Measurements from ENCODE around the gene SEC24C.
"Not testable (repeated sequence)": the region's sequence is repeated elsewhere in the genome, so short reads cannot be mapped to it uniquely, and the experiment has no call there.

The SEC24C gene

DNA sequence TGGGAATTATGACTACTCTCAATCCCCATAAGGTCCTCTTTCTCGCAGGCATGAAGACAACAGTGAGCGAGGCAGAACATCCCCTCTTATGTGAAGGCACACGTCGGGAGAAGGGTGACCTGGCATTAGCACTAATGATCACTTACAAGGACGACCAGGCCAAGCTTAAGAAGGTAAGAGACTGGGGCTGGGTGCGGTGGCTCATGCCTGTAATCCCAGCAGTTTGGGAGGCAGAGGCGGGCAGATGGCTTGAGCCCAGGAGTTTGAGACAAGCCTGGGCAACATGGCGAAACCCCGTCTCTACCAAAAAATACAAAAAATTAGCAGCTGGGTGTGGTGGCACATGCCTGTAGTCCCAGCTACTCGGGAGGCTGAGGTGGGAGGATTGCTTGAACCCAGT is 51.3 kb downstream of the SEC24C start:
- not testable (repeated sequence) for DNase-seq

DNA sequence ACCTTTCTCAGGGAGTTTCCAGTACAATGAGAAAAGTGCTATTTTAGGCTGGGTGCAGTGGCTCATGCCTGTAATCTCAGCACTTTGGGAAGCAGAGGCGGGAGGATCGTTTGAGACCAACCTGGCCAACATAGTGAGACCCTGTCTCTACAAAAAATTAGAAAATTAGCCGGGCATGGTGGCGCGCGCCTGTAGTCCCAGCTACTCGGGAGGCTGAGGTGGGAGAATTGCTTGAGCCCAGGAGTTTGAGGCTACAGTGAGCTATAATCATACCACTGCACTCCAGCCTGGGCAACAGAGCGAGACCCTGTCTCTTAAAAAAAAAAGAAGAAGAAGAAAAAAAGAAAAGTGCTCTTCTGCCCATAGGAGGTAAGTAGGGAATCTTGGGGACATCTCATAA is 51.9 kb downstream of the SEC24C start:
- DNase-seq = not testable (repeated sequence)

DNA sequence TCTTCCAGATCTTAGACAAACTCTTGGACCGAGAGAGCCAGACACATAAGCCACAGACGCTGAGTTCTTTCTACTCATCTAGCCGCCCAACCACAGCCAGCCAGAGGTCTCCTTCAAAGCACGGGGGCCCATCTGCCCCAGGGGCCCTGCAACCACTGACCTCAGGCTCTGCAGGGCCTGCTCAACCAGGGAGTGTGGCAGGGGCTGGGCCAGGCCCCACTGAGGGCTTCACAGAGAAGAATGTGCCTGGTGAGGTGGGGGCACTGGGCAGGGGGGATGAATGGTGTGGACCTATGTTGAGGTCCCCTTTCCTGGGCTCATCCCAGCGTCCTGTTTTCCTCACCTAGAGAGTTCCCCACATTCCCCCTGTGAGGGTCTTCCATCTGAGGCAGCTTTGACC is 52.6 kb downstream of the SEC24C start:
- DNase-seq = no peak

DNA sequence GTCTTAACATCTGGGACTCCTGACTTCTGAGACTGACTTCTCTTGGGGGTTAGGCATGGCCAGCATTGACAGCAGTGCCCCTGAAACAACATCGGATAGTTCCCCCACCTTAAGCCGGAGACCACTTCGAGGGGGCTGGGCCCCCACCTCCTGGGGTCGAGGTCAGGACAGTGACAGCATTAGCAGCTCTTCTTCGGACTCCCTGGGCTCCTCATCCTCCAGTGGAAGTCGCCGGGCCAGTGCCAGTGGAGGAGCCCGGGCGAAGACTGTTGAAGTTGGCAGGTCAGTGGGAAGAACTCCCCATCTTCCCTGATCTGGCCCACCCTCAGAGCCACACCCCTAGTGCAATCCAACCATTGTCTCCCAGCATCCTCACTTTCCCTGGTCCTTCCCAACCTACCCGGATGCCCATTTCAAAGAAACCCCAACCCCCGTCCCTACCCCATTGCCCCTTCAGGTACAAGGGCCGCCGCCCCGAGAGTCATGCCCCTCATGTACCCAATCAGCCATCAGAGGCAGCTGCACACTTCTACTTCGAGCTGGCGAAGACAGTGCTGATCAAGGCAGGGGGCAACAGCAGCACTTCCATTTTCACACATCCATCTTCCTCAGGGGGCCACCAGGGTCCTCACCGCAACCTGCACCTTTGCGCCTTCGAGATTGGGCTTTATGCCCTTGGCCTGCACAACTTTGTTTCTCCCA is 53.3 kb downstream of the SEC24C start:
- no peak for DNase-seq

DNA sequence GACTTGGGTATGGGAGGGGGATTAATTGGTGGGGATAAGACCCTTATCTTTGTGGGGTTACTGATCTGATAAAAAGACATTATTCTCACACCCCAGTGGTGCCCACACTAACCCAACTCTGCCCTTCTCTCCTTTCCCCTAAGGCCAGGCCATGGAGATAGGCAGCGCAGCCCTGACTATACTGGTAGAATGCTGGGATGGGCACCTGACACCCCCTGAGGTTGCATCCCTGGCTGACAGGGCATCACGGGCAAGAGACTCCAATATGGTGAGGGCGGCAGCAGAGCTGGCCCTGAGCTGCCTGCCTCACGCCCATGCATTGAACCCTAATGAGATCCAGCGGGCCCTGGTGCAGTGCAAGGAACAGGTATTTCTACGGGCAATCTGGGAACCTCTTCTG is 53.9 kb downstream of the SEC24C start:
- no peak for DNase-seq

DNA sequence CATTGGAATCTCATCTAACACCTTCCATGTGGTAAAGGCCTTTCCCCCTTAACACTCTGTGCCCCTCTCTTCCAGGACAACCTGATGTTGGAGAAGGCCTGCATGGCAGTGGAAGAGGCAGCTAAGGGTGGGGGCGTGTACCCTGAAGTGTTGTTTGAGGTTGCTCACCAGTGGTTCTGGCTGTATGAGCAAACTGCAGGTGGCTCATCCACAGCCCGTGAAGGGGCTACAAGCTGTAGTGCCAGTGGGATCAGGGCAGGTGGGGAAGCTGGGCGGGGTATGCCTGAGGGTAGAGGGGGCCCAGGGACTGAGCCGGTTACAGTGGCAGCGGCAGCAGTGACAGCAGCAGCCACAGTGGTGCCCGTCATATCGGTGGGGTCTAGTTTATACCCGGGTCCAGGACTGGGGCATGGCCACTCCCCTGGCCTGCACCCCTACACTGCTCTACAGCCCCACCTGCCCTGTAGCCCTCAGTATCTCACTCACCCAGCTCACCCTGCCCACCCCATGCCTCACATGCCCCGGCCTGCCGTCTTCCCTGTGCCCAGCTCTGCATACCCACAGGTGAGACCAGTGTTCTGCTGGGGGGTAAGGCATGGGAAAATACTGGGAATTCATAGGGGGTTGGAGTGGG is 54.9 kb downstream of the SEC24C start:
- no peak for DNase-seq

DNA sequence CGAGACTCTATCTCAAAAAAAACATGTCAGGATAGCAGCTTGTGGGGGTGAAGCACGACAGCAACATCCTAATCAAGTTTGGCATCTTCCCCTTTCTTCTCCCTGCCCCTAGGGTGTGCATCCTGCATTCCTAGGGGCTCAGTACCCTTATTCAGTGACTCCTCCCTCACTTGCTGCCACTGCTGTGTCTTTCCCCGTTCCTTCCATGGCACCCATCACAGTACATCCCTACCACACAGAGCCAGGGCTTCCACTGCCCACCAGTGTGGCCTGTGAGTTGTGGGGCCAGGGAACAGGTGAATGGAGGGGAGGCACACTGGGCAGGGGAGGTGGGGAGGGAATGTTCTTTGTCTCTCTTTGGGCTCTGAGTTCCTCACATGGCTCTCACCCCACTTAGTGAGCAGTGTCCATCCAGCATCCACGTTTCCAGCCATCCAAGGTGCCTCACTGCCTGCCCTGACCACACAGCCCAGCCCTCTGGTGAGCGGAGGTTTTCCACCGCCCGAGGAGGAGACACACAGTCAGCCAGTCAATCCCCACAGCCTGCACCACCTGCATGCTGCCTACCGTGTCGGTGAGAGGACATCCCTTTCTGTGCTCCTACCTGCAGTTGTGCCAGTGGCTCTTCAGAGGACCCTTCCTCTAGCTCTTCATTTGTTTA is 55.9 kb downstream of the SEC24C start:
- no peak for DNase-seq

DNA sequence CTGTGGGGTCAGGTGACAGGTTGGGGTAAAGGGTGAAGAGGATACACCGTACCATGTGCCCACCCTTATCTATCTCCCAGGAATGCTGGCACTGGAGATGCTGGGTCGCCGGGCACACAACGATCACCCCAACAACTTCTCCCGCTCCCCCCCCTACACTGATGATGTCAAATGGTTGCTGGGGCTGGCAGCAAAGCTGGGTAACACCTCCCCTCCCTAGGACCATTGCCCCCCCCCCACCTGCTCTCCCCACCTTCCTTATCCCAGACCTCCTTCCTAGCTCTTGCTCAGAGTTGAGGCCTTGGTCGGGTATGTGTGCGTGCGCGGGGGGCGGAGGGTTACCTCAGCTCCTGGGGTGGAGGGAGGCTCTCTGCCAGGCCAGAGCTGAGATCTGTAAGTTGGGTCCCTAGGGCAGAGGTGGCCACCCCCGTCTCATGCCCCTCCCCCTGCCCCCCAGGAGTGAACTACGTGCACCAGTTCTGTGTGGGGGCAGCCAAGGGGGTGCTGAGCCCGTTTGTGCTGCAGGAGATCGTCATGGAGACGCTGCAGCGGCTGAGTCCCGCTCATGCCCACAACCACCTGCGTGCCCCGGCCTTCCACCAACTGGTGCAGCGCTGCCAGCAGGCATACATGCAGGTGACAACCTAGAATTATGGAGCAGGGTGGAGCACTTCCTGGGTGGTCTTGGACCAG is 56.5 kb downstream of the SEC24C start:
- DNase-seq = no peak

DNA sequence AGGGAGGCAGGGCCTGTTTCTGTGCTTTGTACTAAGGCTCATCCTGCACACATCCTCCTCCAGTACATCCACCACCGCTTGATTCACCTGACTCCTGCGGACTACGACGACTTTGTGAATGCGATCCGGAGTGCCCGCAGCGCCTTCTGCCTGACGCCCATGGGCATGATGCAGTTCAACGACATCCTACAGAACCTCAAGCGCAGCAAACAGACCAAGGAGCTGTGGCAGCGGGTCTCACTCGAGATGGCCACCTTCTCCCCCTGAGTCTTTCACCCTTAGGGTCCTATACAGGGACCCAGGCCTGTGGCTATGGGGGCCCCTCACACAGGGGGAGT is 57.0 kb downstream of the SEC24C start:
- no peak for DNase-seq

DNA sequence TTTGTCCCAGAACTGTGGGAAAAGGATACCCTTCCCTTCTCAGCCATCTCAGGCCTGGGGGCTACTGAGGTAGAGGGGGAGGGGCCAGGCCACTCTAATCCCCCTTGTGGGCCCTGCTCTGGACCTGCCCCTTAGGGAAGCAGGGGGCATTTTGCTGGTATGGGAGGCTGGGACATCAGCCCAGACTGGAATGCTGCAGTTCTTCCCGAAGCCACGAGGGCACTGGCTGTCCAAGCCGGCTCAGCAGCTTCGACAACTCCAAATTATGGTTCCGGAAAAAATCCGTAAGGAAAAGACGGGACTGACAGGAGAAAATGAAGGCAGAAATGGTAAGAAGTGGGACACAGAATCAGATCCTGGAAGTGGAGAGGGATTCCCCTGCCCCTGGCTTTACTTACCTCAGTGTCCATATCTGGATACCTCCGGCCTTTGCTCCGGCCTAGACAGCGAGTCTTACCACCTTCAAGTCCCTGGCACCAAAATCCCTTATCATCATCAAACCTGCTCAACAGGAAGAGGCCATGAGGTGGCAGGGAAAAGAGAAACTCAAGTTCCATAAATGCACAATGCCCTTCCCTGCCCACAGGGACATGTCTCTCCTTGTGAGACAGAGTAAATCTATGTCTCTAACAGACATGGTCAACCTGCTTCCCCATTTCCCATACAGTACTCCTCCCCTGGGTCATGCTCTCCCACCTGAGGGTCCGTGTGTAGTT is 58.3 kb downstream of the SEC24C start:
- no peak for DNase-seq

DNA sequence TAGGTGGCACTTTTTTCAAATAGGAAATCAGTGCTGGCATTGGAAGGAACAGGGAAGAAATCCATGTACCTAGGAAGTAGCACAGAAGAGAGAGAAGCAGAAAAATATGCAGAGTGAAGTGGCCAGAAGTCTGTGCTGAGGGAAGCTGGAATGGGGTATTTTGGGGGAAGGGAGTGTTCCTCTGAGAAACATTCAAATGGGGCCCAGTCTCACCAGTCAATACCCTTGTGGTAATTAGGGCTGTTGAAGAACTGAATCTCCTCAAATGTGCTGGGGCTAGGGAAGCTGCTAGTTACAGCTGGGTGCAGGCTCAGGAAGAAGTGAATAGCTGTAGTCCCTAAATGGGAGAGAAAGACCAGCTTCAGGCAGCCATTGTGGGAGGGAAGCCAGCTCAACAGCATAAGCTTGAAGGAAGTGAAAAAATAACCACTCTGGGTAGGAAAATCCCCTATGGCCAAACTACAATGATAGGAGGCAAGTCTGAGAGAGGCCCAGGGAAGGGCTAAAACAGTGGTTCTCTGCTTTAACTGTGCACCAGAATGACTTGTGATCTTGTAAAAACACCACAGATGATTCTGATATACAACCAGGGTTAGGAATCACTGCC is 59.6 kb downstream of the SEC24C start:
- DNase-seq = no peak

DNA sequence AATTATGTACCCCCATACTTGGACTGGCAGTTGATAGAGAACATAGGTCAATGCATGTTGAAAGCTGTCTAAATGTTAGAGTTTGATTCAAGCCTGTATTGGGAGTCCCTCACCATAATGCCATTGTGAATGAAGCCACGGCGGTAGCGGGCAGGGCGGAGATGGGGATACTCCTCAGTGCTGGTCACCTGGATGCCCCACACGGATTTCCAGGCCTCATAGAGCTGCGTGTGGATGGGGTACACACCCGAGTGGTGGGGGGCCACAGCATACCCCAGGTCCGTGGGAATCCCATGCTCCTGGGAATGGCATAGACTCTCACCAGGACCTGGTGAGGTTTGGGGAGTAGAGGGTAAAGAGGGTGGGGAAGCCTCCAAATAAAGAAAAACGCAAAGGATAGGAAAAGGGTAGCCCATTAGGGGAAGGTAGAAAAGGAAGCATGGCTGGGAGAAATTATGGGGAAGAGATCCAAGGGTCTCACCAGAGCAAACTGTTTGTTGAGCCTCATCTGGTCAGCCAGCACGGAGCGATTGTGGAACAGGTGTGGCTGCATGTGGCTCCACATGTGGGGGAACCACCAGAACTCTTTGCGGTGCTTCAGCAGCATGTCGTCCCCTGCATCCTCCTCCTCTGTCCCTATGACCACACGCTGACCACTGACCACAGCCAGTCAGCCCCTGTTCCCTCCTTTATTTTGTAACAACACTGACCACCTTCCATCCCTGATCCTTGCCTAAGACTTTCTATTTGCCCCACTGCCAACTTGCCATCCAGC is 62.2 kb downstream of the SEC24C start:
- DNase-seq = no peak

DNA sequence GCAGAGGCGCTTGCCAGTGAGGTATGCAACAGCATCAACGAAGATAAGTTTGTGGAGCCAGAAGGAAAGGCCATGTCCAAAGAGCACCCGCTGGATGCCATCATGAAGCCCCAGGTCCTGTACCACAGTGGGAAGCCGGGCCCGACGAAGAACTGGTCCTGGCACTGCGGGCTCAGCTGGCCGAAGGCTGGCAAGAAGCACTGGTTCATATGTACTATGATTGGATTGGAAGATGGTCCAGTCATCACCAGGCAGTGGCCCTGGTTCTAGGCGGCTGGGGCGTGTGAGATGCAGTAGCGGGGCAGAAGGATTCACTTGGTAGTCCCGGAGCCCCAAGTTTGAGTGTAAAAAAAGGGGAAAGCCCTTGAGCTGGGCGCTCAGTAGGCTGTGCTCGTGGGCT is 63.3 kb downstream of the SEC24C start:
- no peak for DNase-seq

DNA sequence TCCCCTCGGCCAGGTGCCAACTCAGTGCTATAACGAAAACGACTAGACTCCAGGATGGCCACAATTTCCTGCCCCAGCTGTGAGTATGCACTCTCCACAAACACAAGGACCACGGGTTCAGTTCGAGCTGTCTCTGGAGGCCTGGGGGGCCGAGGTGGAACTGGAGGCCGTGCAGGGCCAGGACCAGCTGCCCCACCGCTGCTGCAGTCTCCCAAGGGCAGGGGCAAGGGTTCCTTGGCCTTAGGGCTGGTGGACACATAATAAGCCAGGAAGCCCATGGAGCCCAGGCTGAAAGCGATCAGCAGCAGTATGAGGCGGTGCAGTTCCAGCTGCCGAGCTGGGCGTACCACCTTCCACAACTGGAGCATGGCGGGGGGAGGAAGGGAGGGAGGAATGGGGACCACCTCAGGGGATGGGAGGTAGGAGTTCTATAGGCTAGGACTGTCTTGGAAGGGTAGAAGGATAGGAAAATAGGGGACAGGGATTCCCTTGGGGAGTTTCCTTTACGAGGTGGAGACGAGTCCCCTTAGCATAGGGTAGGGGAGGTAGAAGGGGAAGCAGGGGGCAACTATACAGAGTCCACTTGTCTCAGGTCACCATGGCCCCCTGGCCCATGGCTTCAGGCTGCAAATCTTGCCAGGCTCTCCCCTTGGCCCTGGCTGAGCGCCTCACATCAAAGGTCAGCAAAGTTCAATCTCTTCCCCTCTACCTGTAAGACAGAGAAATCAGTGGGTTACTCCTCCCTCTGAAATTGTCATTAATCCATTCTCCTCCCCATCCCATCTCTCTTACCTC is 64.0 kb downstream of the SEC24C start:
- no peak for DNase-seq

DNA sequence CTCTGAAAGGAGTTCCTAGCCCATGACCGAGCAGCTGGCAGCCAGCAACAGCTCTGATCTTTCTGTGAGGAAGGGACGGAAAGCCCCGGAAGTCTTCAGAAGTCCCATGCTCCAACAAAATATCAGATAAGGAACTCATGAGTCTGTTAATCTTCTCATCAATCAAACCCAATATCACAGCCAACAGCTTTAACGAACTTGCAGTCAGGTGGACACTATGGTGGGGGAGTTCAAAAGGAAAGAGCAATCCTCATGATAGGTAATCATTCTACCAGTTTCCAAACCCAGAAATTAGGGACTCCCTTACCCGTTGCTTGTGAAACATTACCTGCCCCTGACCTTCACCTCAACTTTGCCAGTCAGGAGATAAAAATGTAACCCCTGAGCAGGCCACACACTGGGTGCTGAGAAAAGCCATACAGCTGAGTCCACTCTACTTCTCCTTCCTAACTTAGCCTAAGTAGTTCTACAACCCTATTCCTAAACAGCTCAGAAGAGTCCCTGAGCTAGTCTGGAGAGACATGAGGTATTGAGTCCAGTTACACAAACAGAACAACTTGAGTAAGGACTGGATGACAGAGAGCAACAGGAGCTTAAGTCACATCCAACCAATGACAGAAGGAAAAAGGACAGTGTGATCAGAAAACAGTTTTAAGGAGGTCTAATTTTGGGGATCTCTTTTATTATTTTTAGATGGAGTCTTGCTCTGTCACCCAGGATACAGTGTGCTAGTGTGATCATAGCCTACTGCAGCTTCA is 65.1 kb downstream of the SEC24C start:
- no peak for DNase-seq

DNA sequence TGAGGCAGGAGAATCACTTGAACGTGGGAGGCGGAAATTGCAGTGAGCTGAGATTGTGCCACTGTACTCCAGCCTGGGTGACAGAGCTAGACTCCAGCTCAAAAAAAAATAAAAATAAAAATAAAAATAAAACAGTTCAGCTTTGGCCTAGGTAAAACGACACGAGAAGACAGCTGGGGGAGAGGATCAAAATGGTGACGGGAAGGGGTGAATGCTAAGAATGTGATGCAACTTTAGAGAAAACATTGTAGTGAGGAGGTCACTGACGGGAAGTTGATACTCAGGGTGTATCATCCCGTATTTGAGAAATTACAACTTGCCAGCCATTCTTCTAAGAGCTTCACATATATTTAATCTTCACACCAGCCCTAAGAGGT is 66.2 kb downstream of the SEC24C start:
- no peak for DNase-seq

DNA sequence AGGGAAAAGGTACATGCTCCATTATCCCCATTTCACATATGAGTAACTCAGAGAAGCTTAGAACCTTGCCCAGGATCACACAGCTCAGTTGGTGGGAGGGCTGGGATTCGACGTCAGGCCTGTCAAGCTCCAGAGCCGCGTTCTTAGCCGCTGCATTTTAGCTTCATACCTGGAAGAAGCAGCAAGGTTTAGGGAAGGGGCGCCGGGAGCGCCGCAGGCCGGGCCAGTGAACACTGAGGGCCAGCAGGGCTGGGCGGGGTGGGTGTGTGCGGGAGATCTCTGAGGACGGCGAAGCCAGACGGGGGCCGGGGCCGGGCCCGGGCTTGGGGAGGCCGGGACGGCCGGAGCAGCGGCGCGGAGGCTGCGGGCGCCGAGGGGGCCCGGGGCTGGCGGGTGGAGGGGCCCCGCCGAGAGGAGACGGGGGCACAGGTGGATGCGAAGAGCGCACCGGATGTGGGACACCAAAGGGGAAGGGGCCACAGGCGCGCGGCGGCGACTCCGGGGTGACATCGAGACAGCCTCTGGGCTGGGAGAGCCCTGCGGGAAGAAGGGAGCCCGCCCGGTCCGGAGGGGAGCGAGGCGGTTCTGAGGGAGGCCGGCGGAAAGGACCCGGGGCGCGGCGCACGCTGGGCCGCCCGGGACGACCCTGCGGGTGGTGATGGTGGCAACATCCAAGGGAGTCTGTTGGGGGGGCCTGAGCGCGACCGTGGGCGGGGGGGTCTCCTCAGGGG is 66.7 kb downstream of the SEC24C start:
- DNase-seq = no peak

DNA sequence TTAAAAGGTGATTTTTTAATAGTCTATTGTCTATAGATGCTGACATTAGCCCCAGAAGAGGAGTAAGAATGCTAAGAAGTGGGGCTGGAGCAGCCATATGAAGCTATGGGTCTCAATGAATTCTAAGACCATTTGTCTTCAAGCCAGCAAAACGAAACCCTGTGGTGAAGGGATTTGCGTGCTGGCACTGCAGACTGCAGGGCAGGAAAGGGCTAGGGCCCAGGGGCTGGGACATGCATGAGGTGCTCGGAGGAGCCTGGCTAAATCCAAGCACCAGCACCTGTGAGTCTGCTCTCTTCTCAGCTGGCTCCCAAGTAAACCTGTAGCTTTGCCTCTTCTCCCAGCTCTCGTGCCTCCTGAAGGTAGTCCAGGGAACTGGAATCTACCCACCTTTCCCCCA is 68.5 kb downstream of the SEC24C start:
- no peak for DNase-seq

DNA sequence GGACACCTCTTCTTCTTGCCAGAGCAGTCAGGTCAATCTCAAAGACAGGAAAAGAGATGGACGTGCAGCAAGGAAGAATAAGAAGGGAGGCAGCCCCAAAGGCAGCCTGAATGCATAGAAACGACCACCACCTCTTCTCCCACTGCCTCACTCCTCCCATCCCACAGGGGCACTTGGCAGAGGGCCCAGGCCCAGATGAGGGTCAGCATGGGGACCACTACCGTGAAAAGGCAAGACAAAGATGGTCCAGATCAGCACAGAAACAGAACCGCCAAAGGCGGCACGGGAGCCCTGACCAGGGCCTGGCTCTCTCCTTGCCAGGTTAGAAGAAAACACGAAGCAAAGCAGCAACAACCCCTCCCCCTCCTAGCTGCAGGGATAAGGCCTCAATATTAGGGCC is 69.2 kb downstream of the SEC24C start:
- no peak for DNase-seq
